ENCODE results near the gene AQP1.

AQP1 gene

GRCh38 chr7:30926313-30926712, 14.7 kb downstream of the AQP1 start:
- TF ChIP-seq CTCF (IDR thresholded peaks at IDR 0.05; ENCODE audit: extremely low read depth, insufficient read depth, missing control alignments) = no peak
- DNase-seq (ENCODE audit: low spot score) = no peak
- in situ Hi-C loops (cut with MboI; ENCODE audit: low pct_unique_long_range_greater_than_20kb, low sequenced_read_pairs, unreplicated experiment) = no loop called here

GRCh38 chr7:30927040-30927439, 15.4 kb downstream of the AQP1 start:
- DNase-seq (ENCODE audit: low spot score) = no peak
- TF ChIP-seq CTCF (IDR thresholded peaks at IDR 0.05; ENCODE audit: extremely low read depth, insufficient read depth, missing control alignments) = no peak
- in situ Hi-C loops (cut with MboI; ENCODE audit: low pct_unique_long_range_greater_than_20kb, low sequenced_read_pairs, unreplicated experiment) = no loop called here

- in situ Hi-C loops (cut with MboI; ENCODE audit: low pct_unique_long_range_greater_than_20kb, low sequenced_read_pairs, unreplicated experiment) = no loop called here
- no peak for DNase-seq (ENCODE audit: low spot score)
- TF ChIP-seq CTCF (IDR thresholded peaks at IDR 0.05; ENCODE audit: extremely low read depth, insufficient read depth, missing control alignments) = no peak
Measured at GRCh38 chr7:30927559-30927958, 15.9 kb downstream of the AQP1 start.

GRCh38 chr7:30928254-30928872, 16.7 kb downstream of the AQP1 start:
- no peak for TF ChIP-seq CTCF (IDR thresholded peaks at IDR 0.05; ENCODE audit: extremely low read depth, insufficient read depth, missing control alignments)
- no peak for DNase-seq (ENCODE audit: low spot score)
- in situ Hi-C loops (cut with MboI; ENCODE audit: low pct_unique_long_range_greater_than_20kb, low sequenced_read_pairs, unreplicated experiment) = no loop called here

GRCh38 chr7:30929686-30930085, 18.0 kb downstream of the AQP1 start:
- TF ChIP-seq CTCF (IDR thresholded peaks at IDR 0.05; ENCODE audit: extremely low read depth, insufficient read depth, missing control alignments) = no peak
- in situ Hi-C loops (cut with MboI; ENCODE audit: low pct_unique_long_range_greater_than_20kb, low sequenced_read_pairs, unreplicated experiment) = no loop called here
- no peak for DNase-seq (ENCODE audit: low spot score)

- in situ Hi-C loops (cut with MboI; ENCODE audit: low pct_unique_long_range_greater_than_20kb, low sequenced_read_pairs, unreplicated experiment) = no loop called here
- peak; percentile 5 for DNase-seq (ENCODE audit: low spot score)
Measured at GRCh38 chr7:30930621-30931020, 19.0 kb downstream of the AQP1 start.

More at GRCh38 chr7:30930621-30931020, 19.0 kb downstream of the AQP1 start:
- TF ChIP-seq CTCF (IDR thresholded peaks at IDR 0.05; ENCODE audit: extremely low read depth, insufficient read depth, missing control alignments) = no peak

Data from GM13977 (cell line).